Rectal smooth muscle tissue (tissue), 1 donor: ENCODE data around the gene PKD1L1.
A peak's percentile ranks its signal among the peaks of the same experiment; 100 is the strongest.

Experiments
- H3K27ac ChIP-seq: one replicate; pipeline ENCODE4 v1.7.0; 2013; ENCODE audit warnings: low read depth, low read length, inconsistent platforms
- H3K27me3 ChIP-seq: one replicate; pipeline ENCODE4 v1.7.0; 2013; ENCODE audit warnings: low read length; ENCODE audit not compliant: control insufficient read depth, insufficient read depth
- H3K36me3 ChIP-seq: one replicate; pipeline ENCODE4 v1.7.0; 2013; ENCODE audit warnings: low read length; ENCODE audit not compliant: control insufficient read depth, insufficient read depth
- H3K4me1 ChIP-seq: one replicate; pipeline ENCODE4 v1.7.0; 2013; ENCODE audit warnings: low read length; ENCODE audit not compliant: control insufficient read depth, insufficient read depth
- H3K4me3 ChIP-seq: one replicate; pipeline ENCODE4 v1.7.0; 2013; ENCODE audit warnings: low read length
- H3K9ac ChIP-seq: one replicate; pipeline ENCODE4 v1.7.0; 2013; ENCODE audit warnings: low read length

Gene PKD1L1

DNA sequence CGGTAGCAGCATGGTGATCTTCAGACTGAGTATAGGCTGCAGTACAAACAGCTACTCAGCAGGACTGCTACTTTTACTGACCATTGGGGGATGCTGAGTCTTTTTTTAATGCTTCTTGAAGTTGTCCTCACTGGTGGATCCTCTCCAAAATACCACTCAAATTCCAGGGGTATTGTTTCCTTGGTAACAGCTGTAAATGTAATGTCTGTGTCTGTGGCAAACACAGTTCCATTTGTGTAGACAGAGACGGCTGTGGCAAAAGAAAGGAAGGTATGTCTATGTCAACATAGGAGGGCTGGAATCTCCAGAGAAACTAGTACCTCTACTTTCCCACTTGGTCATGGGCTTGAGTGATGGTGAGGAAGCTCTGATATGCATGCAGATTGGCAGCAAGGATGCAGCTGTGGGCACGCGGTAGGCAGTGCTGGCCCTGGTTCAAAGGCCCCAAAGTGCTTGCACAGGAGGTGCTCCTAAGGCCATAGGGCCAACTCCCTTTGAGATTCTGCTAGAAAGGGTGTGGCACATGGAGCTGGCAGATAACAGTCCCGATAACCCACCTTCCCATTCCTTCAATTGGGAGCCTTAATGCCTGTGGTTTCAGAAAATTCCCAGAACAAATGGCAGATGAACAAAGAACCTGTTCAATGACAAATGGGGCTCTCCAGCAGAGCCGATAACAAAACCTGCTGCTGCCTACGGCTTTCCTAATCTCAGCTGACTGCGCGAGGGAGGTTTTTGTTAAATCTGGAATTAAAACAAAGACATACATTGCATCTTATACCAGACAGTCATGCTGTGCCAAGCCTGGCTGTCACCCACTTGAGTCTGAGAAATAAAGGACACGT lies 43.0 kb downstream of the PKD1L1 start:
- H3K36me3 ChIP-seq: no peaks in the 10 kb centered on the region
- H3K4me1 ChIP-seq: no peaks in the 10 kb centered on the region
- no peak overlapping the region for H3K9ac ChIP-seq
- no peak overlapping the region for H3K27ac ChIP-seq
- H3K4me3 ChIP-seq: no peak overlapping the region
- no peaks in the 10 kb centered on the region for H3K27me3 ChIP-seq

DNA sequence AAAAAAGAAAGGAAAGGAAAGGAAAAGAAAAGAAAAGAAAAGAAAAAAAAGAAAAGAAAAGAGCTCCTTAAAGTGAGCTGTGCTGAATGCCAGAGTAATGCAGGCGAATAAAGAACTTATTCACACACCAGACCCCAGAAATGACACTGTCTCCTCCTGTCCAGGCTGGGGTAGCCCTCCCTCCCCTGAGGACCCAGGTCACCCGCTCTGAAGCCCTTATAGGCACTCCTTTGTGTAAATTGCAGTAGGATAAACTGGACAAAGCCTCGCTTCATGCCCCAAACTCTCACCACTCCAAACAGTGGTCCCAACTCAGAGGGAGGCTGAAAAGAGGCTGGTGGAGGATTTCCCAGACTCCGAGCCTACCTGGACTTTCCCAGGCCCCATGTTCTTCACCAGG lies 46.3 kb downstream of the PKD1L1 start:
- no peaks in the 10 kb centered on the region for H3K4me1 ChIP-seq
- no peaks in the 10 kb centered on the region for H3K27me3 ChIP-seq
- no peak overlapping the region for H3K27ac ChIP-seq
- no peaks in the 10 kb centered on the region for H3K36me3 ChIP-seq
- no peak overlapping the region for H3K4me3 ChIP-seq
- H3K9ac ChIP-seq: no peak overlapping the region

DNA sequence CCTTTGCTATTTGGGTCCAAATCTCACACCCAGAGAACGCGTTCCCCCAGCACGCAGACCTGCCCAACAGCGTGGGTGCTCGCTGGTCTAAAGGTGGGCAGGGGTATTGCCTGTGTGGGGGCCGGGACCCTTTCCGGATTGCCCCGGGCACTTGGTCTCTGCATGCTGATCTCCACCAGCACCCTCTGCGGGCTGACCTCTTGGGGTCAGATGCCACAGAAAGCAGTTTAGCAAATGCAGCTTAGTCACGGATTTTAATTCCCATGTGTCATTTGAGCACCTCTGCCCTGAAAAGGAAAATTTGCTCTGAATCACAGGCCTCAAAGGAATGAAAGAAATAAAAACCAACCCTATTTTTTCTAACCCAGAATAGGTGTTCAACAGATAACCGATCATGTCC lies 46.7 kb downstream of the PKD1L1 start:
- no peak overlapping the region for H3K4me3 ChIP-seq
- no peaks in the 10 kb centered on the region for H3K27me3 ChIP-seq
- H3K27ac ChIP-seq: no peak overlapping the region
- H3K4me1 ChIP-seq: no peaks in the 10 kb centered on the region
- H3K9ac ChIP-seq: no peak overlapping the region
- no peaks in the 10 kb centered on the region for H3K36me3 ChIP-seq

- no peak overlapping the region for H3K27ac ChIP-seq
- H3K36me3 ChIP-seq: no peaks in the 10 kb centered on the region
- H3K4me1 ChIP-seq: no peaks in the 10 kb centered on the region
- no peak overlapping the region for H3K4me3 ChIP-seq
- H3K9ac ChIP-seq: no peak overlapping the region
- no peaks in the 10 kb centered on the region for H3K27me3 ChIP-seq
Measured at GRCh38 chr7:47897831-47898230, 50.4 kb downstream of the PKD1L1 start.

GRCh38 chr7:47896809-47897423 lies 51.4 kb downstream of the PKD1L1 start:
- H3K27me3 ChIP-seq: no peaks in the 10 kb centered on the region
- no peak overlapping the region for H3K9ac ChIP-seq
- no peaks in the 10 kb centered on the region for H3K4me1 ChIP-seq
- H3K4me3 ChIP-seq: no peak overlapping the region
- no peaks in the 10 kb centered on the region for H3K36me3 ChIP-seq
- no peak overlapping the region for H3K27ac ChIP-seq

DNA sequence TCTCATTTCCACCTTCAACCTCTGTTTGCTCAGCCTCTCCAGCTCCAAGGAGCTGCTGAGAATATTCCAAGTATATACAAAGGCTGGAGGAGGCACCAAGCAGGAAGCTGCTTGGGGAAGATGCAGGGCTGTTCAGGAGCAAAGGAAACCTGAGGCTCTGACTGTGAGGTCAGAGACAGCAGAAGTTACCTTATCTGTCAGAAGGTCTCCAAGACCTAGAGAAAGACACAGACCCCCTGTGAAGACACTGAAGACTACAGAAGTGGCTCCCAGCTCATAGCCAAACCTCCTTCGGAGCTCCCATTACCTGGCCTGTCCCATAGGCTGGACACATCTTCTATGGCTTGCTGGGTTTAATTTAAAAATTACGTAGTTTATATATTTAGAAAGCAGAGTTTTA lies 53.2 kb downstream of the PKD1L1 start:
- H3K27me3 ChIP-seq: no peaks in the 10 kb centered on the region
- H3K4me3 ChIP-seq: no peak overlapping the region
- no peak overlapping the region for H3K27ac ChIP-seq

DNA sequence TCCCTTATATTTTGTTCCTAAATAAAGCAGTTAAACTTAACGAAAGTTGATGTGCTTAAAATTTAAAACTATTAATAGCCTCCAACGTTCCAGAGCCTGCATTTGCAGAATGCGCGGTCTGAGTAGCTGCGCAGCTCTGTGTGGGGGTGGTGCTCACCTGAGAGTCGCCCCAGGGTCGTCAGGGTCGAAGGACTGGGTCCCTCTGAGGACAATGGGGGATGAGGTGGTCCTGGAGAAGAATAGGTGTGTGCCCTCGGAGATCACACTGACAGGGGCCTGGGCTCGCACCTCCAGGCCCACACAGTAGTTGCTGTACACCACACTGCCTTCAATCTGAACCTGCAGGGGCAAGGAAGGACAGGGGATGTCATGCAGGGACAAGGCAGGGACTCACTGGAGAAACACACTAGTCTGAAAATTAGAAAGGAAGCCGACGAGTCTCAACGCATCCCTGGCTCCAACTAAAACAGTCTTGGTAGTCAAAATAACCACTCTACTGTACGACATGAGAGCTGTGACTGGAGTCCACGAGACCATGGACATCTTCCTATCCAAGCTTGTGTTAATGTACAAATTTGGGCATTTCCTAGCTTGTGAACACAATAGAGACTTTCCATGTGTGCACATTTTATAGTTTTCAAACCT lies 54.4 kb downstream of the PKD1L1 start:
- Histone ChIP-seq H3K36me3 (no peaks in the 10 kb centered on the region), H3K9ac (no peak overlapping the region), H3K27me3 (no peaks in the 10 kb centered on the region), H3K4me1 (no peaks in the 10 kb centered on the region), H3K27ac (no peak overlapping the region), H3K4me3 (no peak overlapping the region)

More for the DNA sequence above, 53.2 kb downstream of the PKD1L1 start:
- no peaks in the 10 kb centered on the region for H3K36me3 ChIP-seq
- H3K9ac ChIP-seq: peak overlapping the region; percentile 27
- H3K4me1 ChIP-seq: no peaks in the 10 kb centered on the region

DNA sequence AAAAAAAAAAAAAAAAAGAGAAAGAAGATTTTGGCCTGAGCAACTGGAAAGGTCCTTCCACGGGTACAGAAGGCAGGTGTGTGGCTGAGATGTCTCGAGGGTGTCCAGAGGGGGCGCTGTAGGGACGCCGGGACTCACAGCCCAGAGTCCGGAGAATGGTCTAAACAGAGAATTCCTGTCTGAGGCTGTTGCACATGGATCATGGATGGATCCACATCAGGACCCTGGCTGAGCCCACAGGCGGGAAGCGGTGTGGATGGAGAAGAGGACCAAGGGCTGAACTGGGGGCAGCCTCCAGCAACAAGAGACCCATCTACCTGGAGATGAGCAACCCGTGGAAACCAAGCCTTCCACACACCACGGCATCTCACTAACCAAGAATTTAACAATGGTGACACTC lies 55.0 kb downstream of the PKD1L1 start:
- H3K4me1 ChIP-seq: no peaks in the 10 kb centered on the region
- H3K9ac ChIP-seq: no peak overlapping the region
- H3K27ac ChIP-seq: no peak overlapping the region
- H3K4me3 ChIP-seq: no peak overlapping the region
- H3K27me3 ChIP-seq: no peaks in the 10 kb centered on the region
- no peaks in the 10 kb centered on the region for H3K36me3 ChIP-seq

DNA sequence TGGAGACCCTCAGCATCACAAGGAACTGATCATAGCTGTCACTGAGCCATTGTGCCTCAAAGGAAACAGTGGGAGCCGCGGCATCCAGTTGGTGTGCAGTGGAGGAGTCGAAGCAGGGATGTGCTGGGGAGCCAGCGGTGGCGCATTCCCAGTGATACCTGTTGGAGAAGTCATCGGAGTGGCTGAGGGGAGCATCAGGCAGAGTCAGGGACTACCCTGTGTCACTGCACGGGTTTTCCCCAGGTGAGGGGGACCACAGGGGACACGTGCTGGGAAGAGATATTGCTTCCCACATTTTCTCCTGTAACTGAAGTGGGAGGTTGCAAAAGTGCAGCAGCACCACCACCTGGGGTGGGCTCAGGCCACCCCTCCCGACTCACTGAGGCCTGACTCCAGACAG lies 57.7 kb downstream of the PKD1L1 start:
- Histone ChIP-seq H3K36me3 (no peaks in the 10 kb centered on the region), H3K27ac (no peak overlapping the region), H3K27me3 (no peaks in the 10 kb centered on the region), H3K4me1 (no peaks in the 10 kb centered on the region), H3K4me3 (no peak overlapping the region), H3K9ac (no peak overlapping the region)

GRCh38 chr7:47890125-47890524 lies 58.1 kb downstream of the PKD1L1 start:
- H3K4me1 ChIP-seq: no peaks in the 10 kb centered on the region
- H3K36me3 ChIP-seq: no peaks in the 10 kb centered on the region
- H3K4me3 ChIP-seq: no peak overlapping the region
- H3K9ac ChIP-seq: no peak overlapping the region
- H3K27ac ChIP-seq: no peak overlapping the region
- H3K27me3 ChIP-seq: no peaks in the 10 kb centered on the region

DNA sequence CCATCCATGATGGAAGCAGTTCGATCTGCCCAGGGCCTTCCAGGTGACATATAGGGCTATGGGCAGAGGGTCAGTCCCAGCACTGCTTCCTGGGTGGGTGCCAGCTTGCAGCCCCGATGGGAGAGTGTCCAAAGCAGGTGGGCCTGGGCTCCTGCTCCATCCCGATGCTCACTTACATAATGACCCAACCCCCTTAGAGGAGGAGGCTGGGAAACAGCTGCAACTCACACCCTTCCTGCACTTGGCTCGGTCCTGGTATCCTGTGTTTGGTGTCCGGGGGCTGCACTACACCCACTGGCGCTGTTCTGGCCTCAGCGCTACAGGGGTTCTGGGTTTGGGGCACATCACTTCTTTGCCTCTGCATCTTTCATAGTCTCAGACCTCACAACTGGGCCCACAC lies 58.5 kb downstream of the PKD1L1 start:
- no peak overlapping the region for H3K9ac ChIP-seq
- H3K36me3 ChIP-seq: no peaks in the 10 kb centered on the region
- H3K4me1 ChIP-seq: no peaks in the 10 kb centered on the region
- no peak overlapping the region for H3K27ac ChIP-seq
- H3K27me3 ChIP-seq: no peaks in the 10 kb centered on the region
- no peak overlapping the region for H3K4me3 ChIP-seq

GRCh38 chr7:47888371-47889265 lies 59.6 kb downstream of the PKD1L1 start:
- Histone ChIP-seq H3K27me3 (no peaks in the 10 kb centered on the region), H3K27ac (no peak overlapping the region), H3K4me1 (no peaks in the 10 kb centered on the region), H3K4me3 (no peak overlapping the region), H3K36me3 (no peaks in the 10 kb centered on the region), H3K9ac (no peak overlapping the region)
